Activated CD8-positive, alpha-beta memory T cell treated with anti-CD3 and anti-CD28 coated beads, Interleukin-2, amount 50 U/mL, for 48 hours (primary cell): ENCODE measurements around the gene TSPAN4.

Experiments
- DNase-seq: peaks from one replicate; pipeline ENCODE4 v3.0.0-alpha.2; 2020

The TSPAN4 gene

GRCh38 chr11:893008-893654 lies 50.5 kb downstream of the TSPAN4 start:
- no peak for DNase-seq

GRCh38 chr11:894575-895201 lies 52.0 kb downstream of the TSPAN4 start:
- no peak for DNase-seq

DNA sequence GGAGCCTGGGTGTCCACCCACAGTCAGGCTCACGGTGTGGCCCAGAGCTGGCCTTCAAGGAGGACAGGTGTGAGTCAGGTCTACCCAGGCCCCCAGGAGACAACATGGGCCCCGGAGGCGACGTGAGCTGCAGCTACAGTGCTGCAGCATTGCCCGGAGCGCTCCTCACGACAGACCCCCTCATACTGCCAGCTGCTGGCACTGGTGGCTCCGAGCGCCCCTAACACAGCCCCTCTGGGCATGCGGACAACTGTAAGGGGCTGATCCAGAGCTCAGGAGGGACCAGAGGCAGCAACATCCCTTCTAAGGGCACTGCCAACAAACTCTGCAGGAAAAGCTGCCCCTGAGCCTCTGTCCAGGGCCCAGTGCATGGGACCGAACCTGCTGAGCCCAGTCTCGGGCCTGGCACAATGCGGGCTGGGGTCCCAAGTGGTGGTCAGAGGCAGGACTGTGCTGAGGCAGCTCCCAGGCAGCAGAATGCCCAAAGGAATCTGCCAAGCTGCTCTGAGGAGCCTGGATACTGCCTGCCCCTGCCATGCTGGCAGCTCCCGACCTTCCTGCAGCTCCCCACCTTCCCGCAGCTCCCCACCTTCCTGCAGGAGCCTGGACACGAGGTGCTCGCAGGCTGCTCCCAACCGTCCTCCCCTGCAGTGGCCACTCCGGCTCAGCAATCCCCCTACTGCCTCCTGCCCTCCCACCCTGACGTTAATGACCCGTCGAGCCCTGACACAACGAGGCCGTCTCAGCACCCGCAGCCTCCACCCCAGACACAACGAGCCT lies 52.9 kb downstream of the TSPAN4 start:
- DNase-seq, result no peak

DNA sequence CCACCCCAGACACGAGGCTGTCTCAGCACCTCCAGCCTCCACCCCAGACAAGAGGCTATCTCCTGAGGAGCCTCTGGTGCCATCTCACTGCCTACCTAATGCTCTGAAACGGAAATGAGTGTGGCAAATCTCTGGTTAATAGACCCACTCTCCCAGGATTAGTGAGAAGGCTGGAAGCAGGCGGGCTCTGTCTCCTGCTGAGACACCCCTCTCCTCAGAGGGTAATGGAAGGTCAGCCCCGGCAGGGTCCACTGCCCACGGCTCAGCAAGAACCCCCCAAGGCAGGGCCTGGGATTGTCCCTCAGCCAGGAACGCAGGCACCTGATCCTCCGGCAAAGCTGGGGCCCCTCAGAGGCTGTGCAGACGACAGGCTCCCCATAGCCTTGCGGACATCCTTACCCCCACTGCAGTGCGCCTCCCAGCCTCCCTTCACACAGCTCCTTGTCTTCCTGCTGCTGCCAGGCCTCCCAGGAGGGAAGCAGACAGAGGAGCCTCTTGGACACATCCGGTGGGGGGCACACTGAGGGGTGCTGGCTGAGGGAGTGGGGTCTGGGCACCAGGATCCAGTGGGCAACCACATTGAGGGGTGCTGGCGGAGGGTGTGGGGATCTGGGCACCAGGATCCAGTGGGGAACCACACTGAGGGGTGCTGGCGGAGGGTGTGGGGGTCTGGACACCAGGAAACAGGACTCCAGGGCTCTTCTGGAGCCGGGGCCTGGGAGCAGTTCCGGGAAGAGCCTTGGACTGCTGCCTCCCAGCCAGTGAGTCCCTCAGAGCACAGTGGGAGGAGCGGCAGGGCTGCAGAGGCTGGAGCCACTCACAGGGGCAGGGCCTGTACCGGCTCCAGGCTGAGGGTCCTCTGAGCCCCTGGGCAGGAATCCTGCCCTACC lies 54.8 kb downstream of the TSPAN4 start:
- no peak for DNase-seq

GRCh38 chr11:898143-898511 lies 55.5 kb downstream of the TSPAN4 start:
- no peak for DNase-seq

- no peak for DNase-seq
Observed at GRCh38 chr11:898540-899190, 56.0 kb downstream of the TSPAN4 start.

GRCh38 chr11:899724-900123 lies 57.1 kb downstream of the TSPAN4 start:
- DNase-seq, result no peak

GRCh38 chr11:900545-900944 lies 57.9 kb downstream of the TSPAN4 start:
- no peak for DNase-seq

- no peak for DNase-seq
Observed at GRCh38 chr11:901452-902061, 58.9 kb downstream of the TSPAN4 start.

DNA sequence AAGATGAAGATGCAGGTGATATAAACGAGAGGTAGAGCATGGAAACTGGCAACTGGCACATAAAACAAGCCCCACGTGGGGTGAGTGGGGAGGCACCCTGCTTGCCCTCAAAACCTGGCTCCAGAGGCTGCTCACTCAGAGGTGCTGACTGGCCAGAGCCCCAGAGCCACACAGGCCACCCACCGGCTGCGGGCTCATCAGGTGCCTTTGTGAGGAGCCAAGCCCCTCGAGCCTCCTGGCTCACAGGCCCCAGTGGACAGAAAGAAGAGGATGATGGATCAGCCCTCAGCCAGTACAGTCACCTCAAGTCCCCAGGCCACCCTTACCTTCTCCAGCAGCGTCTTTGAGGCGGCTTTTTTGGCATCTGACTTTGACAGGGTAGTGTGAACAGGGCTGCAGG lies 61.7 kb downstream of the TSPAN4 start:
- no peak for DNase-seq

- DNase-seq, result no peak
Observed at GRCh38 chr11:905952-906351, 63.3 kb downstream of the TSPAN4 start.

DNA sequence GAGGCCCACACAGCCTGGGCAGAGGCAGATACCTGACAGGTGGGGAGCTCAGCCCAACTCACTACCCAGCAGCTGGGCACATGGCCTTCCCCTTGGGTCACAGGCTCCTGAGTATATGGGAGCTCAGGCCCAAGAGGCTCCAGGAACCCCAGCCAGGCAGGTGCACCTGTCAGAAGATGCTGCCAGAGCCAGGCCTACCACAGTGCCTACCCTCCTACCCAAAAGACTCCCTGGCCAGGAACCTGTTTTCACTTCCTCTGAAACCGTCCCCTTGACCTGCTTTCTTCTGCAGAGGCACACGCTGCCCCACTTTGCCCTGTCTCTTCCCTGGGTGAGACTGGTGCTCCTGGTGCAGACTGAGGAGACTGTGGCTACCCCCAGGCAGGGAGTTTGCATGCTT lies 65.0 kb downstream of the TSPAN4 start:
- DNase-seq, result no peak

GRCh38 chr11:908273-908672 lies 65.6 kb downstream of the TSPAN4 start:
- no peak for DNase-seq

- no peak for DNase-seq
Observed at GRCh38 chr11:909406-909805, 66.8 kb downstream of the TSPAN4 start.

DNA sequence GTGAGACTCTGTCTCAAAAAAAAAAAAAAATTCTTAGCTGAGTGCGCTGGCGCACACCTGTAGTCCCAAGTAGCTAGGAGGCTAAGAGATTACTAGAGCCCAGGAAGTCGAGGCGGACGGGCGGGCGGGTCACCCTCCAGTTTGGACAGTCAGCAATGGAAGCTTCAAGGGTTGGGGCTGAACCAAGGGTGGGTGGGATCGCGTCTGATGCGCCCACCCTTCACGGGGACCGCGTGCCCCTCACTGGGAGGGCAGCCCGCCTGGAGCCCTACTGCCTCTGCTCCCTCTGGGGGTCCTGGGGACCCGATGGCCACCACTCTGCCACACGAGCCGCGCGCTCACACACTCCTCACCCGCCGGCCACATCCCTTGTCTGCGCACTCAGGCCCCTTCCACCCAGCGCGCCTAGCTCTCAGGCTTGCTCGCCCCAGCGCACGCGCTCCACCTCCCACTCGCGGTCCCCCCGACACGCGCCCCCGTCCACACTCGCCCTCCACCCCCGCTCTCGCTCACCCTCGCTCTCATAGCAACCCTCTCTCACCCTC lies 67.5 kb downstream of the TSPAN4 start:
- peak; percentile 58 for DNase-seq

DNA sequence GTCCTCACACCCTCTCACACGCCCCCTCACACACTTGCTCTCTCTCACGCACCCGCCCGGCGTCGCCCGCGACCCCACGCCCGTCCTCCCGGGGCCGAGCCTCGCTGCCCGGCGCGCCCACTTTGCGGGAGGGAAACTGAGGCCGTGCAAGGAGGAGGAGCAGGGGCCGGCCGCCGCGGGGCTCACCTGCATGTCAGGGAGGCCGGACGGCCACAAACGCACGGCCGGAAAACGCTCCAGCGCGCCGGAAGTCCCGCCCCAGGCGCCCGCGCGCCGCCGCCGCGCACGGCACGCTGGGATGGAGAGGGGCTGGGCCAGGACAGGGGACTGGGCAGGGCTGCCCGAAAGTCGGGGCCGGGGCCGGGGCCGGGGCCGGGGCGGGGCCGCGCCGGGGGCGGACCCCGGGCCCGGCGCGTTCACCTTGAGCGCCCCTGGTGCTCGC lies 68.0 kb downstream of the TSPAN4 start, which contains the start of gene CHID1:
Gene CHID1 (minus strand): TSS at position 222 of the 442 bp plus-strand sequence. CDS start 5,994 bp downstream, outside the sequence.
- peak; percentile 95 for DNase-seq

DNA sequence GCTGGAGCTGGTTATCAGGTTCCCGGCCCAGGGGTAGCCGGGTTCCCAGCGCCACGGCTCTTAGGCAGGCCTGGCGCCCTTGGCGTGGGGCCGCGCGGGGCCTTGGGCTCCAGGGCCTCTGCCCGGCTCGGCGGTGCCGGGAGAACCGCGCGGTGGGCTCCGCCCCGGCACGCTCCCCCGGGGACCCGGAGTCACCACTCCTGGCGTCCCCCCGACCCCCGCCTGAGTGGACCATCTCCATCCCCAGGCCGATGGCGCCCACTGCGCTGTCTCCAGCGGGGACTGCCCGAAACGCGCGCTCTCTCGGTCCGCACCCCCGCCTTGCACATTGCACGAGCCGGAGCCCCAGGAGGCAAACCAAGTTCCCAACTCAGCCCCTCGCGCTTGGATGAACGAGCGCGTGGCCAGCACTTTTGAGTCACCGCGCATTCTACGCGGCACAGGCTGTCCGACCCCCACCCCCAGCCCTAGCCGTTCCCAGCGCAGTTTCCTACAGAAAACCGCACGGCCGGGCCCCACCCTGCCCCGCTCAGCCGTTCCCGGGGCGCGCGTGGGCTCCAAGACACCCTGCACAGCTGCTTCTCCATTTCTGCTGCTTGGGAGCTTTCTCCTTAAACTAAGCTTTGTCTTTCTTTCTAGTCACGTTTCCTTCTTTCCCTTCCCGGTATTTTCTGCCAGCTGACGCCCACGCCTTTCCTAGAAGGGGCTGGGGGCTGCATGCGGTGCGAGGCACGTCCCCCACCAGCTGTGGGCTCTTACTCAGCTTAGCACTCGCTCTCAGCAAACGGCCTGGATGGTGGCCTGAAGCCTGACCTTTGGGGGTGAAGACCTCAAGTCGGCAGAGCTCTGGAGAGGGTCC lies 68.6 kb downstream of the TSPAN4 start:
- peak; percentile 82 for DNase-seq

GRCh38 chr11:911890-912219 lies 69.2 kb downstream of the TSPAN4 start:
- DNase-seq, result no peak

DNA sequence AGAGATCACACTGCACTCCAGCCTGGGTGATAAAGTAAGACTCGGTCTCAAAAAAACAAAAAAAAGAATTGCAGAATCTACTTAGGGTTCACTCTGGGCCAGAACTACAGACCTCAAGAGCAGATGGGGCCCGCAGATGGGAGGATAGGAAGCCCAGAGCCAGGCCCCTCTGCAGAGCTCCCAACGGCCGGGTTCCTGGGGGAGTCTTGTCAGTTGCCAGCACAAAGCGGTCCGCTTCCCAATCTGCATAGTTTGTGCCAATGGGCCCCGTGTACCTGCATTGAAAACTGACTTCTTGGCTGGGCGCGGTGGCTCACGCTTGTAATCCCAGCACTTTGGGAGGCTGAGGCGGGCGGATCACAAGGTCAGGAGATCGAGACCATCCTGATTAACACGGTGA lies 69.6 kb downstream of the TSPAN4 start:
- peak; percentile 52 for DNase-seq

DNA sequence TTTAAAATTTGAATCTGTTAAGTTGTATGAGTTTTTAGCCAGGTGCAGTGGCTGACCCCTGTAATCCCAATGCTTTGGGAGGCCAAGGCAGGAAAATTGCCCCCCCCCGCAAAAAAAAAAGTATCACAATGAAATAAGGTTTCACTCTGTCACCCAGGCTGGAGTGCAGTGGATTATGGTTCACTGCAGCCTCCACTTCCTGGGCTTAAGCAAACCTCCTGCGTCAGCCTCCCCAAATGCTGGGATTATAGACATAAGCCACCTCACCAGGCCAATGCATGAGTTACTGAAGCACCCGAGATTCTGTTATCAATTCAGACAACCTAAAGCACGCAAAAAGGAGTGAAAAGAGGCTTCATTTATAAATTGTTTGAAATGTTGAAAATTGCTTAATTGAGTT lies 70.4 kb downstream of the TSPAN4 start:
- no peak for DNase-seq

DNA sequence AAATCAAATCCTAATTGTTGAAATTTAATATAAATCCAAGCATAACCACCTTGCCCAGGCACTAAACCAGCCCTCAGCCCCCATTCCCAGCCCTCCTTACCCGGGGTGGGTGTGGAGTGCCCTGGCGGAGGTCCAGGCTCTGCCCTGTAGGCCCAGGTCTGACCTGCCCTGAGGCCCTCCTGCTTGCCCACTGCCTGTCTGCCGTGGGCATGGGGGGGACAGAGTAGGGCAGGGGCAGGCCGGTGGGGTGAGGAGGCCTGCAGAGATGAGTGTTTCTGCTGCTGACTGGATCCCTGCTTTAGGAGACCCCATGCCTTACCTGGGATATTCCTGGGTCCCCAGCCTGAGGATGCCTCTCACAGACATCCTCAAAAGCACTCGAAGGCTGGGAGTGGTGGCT lies 71.6 kb downstream of the TSPAN4 start:
- no peak for DNase-seq
